Measurements from ENCODE around the gene CHST10. TPM values are rescaled to one million over a fixed set of nuclear protein-coding genes. Genes with fewer than 3 reads are reported as not detected.

Gene CHST10
- total RNA-seq, 1 experiment from 2014 or later: not detected

GRCh38 chr2:100413571-100413970 lies 3.9 kb downstream of the CHST10 start:
- H3F3A ChIP-seq (ENCODE audit: insufficient read depth, low read depth): no peaks in the 10 kb centered on the region
- no peaks in the 10 kb centered on the region for H3K79me2 ChIP-seq (ENCODE audit: low read depth)
- CTCF ChIA-PET: no interaction called here
- H3K27me3 ChIP-seq (ENCODE audit: insufficient read depth, low read depth): peaks cover 91% of the 10 kb centered on the region
- no peak overlapping the region for H3K27ac ChIP-seq
- no peak overlapping the region for H3K4me2 ChIP-seq
- POLR2A ChIA-PET (ENCODE audit: unreplicated experiment): no interaction called here
- H3K4me3 ChIP-seq: no peak overlapping the region
- H3K36me3 ChIP-seq (ENCODE audit: low read depth): no peaks in the 10 kb centered on the region
- TF ChIP-seq, protein P1, sequence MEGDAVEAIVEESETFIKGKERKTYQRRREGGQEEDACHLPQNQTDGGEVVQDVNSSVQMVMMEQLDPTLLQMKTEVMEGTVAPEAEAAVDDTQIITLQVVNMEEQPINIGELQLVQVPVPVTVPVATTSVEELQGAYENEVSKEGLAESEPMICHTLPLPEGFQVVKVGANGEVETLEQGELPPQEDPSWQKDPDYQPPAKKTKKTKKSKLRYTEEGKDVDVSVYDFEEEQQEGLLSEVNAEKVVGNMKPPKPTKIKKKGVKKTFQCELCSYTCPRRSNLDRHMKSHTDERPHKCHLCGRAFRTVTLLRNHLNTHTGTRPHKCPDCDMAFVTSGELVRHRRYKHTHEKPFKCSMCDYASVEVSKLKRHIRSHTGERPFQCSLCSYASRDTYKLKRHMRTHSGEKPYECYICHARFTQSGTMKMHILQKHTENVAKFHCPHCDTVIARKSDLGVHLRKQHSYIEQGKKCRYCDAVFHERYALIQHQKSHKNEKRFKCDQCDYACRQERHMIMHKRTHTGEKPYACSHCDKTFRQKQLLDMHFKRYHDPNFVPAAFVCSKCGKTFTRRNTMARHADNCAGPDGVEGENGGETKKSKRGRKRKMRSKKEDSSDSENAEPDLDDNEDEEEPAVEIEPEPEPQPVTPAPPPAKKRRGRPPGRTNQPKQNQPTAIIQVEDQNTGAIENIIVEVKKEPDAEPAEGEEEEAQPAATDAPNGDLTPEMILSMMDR (conservative IDR thresholded peaks at IDR 0.05): no peak
- TF ChIP-seq EZH2 (IDR thresholded peaks at IDR 0.05; ENCODE audit: low read depth): no peak
- H4K20me1 ChIP-seq (ENCODE audit: insufficient read depth): no peaks in the 10 kb centered on the region
- BruUV-seq (replicated peaks): no TSS peak
- intact Hi-C loops (cut with micrococcal nuclease; ENCODE audit: unreplicated experiment): no loop called here
- H2AFZ ChIP-seq: no peak overlapping the region
- H3K4me1 ChIP-seq (replicated peaks; ENCODE audit: insufficient read depth): no peaks in the 10 kb centered on the region
- H3K9me3 ChIP-seq (ENCODE audit: insufficient read depth, low read depth): no peaks in the 10 kb centered on the region
- DNase-seq: no peak
- H3K9me2 ChIP-seq (ENCODE audit: insufficient read depth): no peaks in the 10 kb centered on the region

DNA sequence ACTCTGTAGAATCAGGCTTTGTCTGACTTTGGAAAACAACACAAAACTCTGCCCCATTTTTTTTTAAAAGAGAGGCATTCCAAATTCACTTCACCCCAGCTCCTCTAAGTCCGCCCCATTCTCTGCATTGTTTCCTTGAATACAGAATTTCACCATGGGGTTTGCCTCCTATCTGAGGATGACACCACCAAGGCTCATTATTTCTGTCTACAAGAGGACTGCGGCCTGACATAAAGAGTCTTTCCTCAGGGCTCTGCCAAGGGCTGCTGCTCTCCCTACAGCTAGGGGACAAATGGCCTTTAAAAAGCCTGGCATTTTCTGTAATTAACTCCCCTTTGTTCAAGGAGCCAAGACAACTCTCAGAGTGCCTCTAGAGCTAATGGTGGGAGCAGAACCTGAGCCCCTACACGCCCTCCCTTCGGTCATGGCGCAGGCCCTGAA lies 4.6 kb downstream of the CHST10 start:
- no peaks in the 10 kb centered on the region for H3K9me3 ChIP-seq (ENCODE audit: insufficient read depth, low read depth)
- TF ChIP-seq, protein P1 (conservative IDR thresholded peaks at IDR 0.05): no peak
- TF ChIP-seq EZH2 (IDR thresholded peaks at IDR 0.05; ENCODE audit: low read depth): no peak
- H3K27ac ChIP-seq: no peak overlapping the region
- intact Hi-C loops (cut with micrococcal nuclease; ENCODE audit: unreplicated experiment): no loop called here
- DNase-seq: no peak
- peaks cover 90% of the 10 kb centered on the region for H3K27me3 ChIP-seq (ENCODE audit: insufficient read depth, low read depth)
- no peaks in the 10 kb centered on the region for H3F3A ChIP-seq (ENCODE audit: insufficient read depth, low read depth)
- no peaks in the 10 kb centered on the region for H3K36me3 ChIP-seq (ENCODE audit: low read depth)
- no peak overlapping the region for H3K4me3 ChIP-seq
- no TSS peak for BruUV-seq (replicated peaks)
- no peaks in the 10 kb centered on the region for H3K79me2 ChIP-seq (ENCODE audit: low read depth)
- no peaks in the 10 kb centered on the region for H3K4me1 ChIP-seq (replicated peaks; ENCODE audit: insufficient read depth)
- no peak overlapping the region for H3K4me2 ChIP-seq
- H2AFZ ChIP-seq: no peak overlapping the region
- ChIA-PET CTCF (no interaction called here), POLR2A (ENCODE audit: unreplicated experiment) (no interaction called here)
- H4K20me1 ChIP-seq (ENCODE audit: insufficient read depth): no peaks in the 10 kb centered on the region
- no peaks in the 10 kb centered on the region for H3K9me2 ChIP-seq (ENCODE audit: insufficient read depth)

DNA sequence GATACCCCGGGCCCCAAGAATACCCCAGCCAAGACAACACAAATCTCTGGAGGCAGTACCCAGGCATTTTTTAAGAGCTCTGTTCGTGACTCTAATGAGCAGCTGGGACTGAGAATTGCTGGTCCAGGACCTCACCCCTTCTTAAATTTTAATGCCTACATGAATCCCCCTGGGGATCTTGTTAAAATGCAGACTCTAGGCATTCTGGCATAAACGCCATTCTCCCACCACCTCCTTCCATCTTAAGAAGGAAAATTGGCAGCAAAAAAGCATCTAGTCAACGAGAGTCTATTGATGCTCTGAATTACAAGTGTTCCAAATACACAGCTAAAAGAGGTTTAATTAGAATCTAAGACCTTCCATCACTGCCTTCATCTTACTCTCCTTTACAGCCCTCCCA lies 5.0 kb downstream of the CHST10 start:
- no peaks in the 10 kb centered on the region for H3K9me2 ChIP-seq (ENCODE audit: insufficient read depth)
- no peaks in the 10 kb centered on the region for H3F3A ChIP-seq (ENCODE audit: insufficient read depth, low read depth)
- H3K36me3 ChIP-seq (ENCODE audit: low read depth): no peaks in the 10 kb centered on the region
- intact Hi-C loops (cut with micrococcal nuclease; ENCODE audit: unreplicated experiment): no loop called here
- H3K9me3 ChIP-seq (ENCODE audit: insufficient read depth, low read depth): no peaks in the 10 kb centered on the region
- no peaks in the 10 kb centered on the region for H3K4me1 ChIP-seq (replicated peaks; ENCODE audit: insufficient read depth)
- POLR2A ChIA-PET (ENCODE audit: unreplicated experiment): no interaction called here
- H3K4me3 ChIP-seq: no peak overlapping the region
- H3K27me3 ChIP-seq (ENCODE audit: insufficient read depth, low read depth): peaks cover 92% of the 10 kb centered on the region
- no peak overlapping the region for H3K4me2 ChIP-seq
- BruUV-seq (replicated peaks): no TSS peak
- no peak overlapping the region for H3K27ac ChIP-seq
- DNase-seq: no peak
- H4K20me1 ChIP-seq (ENCODE audit: insufficient read depth): no peaks in the 10 kb centered on the region
- no peak overlapping the region for H2AFZ ChIP-seq
- no peaks in the 10 kb centered on the region for H3K79me2 ChIP-seq (ENCODE audit: low read depth)
- CTCF ChIA-PET: no interaction called here
- no peak for TF ChIP-seq EZH2 (IDR thresholded peaks at IDR 0.05; ENCODE audit: low read depth)
- TF ChIP-seq, protein P1 (conservative IDR thresholded peaks at IDR 0.05): no peak
